Myocyte (in vitro differentiated cells): ENCODE data around the gene SCAMP4. TPM values are rescaled to one million over a fixed set of nuclear protein-coding genes. Genes with fewer than 3 reads are reported as not detected.

Experiments used
- DNase-seq: peaks from one replicate; pipeline ENCODE4 v3.0.0-alpha.2; 2012; ENCODE audit warnings: low read depth
- total RNA-seq: library from RNA; depleted of rRNA; stranded (reverse); fragments of >200 nt; gene quantifications from 2 replicates; pipeline ENCODE4 v1.2.3, GENCODE V29; 2014

SCAMP4 gene
- total RNA-seq, 1 donor from 2014 or later: 73.0 TPM

DNA sequence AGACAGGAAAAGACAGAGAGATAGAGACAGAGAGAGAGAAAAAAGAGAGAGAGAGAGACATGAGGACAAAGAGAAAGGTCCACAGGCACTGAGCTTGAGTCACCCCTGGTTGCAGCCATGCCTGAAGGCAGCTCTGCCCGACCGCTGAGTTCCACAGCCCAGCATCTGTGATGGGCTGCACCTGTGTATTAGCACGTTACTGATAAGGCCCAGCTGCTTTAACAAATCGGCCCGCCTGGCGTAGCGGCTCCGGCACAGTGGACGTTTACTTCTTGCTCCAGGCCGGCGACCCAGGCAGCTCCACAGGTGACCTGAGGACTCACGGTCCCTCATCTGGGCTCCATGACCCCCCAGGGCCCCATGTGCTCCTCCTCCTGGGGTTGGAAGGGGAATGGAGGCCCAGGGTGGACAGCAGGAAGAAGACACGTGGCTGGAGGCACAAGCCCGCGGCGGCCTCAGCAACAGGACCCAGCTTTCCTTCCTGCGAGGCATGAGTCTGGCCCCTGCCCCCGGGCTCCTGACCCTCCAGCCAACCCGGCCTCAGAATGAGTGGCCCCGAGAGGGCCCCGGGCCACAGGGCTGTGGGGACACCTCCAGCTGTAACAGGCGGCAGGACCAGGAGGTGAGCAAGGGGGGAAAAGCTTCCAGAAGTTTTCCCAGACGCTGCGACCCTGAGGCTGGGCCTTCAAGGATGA is 31.9 kb downstream of the SCAMP4 start:
- DNase-seq: no peak

DNA sequence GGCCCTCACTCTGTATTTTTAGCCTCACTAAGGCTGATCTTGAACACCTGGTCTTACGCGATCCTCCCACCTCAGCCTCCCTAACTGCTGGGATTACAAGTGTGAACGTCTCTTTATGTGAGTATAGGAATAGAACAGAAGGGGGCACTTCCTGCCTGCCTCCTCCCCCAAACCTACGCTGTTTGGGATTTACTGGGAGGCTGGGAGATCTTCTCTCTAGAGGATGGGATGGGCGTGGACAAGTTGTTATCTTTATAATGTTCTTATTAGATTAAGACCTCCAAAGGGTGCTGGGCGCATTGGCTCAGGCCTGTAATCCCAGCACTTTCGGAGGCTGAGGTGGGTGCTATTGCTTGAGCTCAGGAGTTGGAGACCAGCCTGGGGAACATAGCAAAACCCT is 32.9 kb downstream of the SCAMP4 start:
- no peak for DNase-seq

DNA sequence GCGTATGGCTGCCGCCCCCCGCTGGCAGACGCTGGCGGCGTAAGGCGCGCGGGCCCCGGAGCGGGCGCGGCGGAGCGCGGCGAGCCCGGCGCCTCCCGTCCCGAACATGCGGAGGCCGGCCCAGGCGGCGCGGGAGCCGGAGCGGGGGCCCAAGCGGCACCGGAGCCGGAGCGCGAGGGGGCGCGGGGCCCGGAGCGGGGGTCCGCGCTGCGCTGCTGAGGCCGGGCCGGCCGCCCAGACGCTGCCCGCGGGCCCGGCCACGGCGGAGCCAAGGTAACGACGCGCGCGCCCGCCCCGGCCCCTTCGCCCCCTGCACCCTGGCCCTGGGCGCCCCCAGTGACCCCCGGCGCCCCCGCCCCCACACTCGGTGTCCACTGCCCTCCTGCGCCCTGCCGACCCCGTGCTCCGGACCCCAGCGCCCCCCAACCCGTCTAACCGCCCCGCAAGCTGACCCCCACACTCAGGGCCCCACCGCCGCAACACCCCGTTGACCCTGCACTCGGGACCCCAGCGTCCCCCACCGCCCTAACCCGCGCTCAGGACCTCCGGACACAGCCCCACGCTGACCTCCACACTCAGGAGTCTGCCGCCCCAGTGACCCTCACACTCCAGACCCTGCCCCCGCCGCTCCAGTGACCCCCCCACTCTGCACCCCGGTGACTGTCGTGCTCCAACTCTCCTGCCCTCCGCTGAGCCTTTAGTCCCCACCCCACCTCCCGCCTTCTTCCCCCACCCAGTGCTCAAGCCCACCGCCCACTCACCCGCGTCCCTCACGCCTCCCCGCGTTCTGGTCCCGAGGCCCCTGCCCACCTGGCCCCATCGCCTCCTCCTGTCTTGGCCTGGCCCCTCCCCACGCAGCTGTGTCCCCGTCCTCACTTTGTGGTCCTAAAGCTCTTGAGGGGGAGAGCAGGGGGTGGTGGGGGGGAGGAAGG is 36.2 kb downstream of the SCAMP4 start, which contains the start of gene CSNK1G2:
TSS of gene CSNK1G2 (plus strand) at position 27 of the 932 bp plus-strand sequence. CDS start 28,601 bp downstream, outside the sequence.
- no peak for DNase-seq

DNA sequence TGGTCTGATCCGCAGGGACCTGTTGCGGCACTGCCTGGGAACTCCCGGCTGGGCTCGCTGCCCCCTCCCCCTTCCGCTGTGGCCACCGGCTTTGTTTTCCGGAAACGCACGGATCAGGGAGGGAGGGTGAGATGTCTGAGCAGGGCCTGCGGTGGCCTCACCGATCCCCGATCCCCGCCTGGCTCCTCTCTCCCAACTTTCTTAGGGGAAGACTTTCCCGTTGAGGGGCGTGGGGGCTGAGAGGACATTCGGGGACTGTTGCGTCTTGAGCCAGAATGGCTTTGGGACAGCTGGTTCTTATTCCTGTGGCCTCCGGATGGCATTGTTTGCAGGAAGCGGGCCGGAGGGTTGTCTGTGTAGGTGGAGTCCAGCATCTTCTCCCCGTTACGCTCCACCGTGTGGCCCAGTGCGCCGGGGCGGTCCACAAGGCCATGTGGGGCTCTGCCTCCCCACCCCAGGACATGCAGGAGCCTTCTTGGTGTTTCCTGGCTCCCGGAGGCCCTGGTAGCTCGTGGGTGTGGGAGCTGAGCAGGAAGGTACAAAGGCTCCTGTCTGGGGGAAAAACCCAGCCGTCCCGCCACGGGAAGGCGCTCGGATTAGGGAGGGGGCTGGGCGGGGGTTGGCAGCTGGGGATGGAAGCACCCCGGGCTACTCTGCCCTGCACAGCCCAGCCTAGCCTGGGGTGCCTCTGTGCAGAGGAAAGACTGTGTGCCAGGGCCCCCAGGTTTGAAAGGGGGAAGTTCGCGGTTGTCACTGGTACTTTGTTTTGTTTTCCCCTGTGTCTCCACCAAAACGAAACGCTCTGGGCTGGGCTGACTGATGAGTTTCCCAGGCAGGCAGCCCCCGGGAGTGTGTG is 37.1 kb downstream of the SCAMP4 start:
- DNase-seq: peak; percentile 64

DNA sequence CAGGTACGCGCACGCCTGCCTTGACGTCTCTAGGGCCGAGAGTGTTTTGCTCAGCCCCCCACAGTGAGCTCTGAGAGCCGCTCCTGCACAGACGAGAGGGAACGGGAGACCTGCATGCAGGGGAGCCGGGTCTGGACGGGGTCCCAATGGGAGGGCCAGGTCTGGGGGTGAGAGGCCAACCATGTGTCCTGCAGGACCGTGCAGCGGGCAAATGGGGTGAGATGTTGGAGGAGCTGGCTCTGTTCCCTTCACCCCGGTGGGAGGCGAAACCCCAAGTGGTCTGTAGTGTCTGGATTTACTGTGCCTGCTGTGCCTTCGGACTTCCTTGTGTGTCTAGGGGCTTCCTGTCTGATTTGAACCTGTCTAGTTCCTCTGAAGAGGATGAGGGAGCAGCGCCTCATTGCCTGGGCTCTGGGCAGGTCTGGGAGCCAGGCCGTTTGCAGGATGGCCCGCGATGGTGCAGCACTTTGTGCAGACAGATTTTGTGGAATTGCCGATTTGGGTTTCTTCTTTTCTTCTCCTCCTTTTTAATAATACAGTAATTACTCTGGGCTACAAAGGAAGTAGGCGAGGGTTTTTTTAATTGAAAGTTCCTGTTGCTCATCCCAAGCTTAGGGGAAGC is 37.8 kb downstream of the SCAMP4 start:
- DNase-seq: no peak

DNA sequence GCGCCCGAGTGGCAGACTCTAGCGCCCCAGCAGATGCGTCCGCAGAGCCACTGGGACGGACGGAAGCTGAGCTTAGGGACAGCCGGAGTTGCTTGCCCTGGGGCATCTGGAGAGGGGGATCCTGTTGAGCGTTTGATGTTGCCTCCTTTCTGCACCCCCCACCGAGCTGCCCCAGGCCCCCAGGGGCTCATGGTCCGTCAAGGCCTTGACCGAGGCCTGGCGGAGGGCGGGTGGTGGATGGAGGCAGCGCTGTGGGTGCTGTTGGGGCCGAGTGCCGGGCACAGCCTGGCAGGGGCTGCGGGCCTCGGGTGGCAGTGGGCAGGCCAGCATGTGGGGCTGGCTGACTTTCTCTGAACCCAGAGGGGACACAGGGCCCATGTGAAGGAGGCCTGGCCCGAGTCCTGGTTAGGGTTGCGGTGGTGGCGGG is 38.5 kb downstream of the SCAMP4 start:
- no peak for DNase-seq

DNA sequence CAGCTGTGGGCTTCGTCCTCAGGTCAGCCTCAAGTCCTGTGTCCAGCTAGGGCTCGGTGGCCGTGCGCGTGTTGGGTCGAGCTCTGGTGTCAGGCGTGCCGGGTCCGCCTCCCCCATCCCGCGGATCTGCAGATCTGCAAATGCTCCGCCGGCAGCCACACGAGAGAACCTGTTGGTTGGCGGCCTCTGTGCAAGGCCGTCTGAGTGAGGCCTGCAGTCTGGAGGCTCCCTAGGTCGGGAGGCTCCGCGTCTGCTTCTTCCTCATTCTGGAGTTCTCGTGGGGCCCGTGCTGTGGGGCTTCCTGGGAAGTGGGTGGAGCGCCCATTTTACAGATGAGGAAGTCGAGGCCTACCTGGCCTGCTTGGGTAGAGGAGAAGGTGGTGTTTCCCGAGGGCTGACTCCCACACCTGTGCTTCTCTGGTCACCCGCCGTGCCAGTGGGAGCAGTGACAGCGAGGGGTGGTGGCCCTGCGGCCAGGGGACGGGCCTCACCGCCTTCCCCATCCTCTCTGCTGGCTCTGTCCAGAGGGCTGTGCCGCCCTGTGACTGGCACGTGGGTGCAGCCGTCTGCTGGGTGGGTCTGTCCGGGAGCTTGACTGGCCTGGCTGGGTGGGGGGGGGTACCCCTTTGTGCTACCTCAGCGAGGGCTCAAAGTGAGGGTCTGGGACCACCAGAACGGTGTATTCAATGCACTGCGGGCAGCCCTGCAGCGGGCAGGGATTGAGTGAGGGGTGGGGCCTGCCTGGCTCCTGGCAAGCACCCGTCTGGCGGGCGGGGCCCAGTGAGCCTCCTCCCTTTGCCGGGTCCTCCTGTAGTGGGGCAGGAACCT is 39.1 kb downstream of the SCAMP4 start:
- DNase-seq: no peak

DNA sequence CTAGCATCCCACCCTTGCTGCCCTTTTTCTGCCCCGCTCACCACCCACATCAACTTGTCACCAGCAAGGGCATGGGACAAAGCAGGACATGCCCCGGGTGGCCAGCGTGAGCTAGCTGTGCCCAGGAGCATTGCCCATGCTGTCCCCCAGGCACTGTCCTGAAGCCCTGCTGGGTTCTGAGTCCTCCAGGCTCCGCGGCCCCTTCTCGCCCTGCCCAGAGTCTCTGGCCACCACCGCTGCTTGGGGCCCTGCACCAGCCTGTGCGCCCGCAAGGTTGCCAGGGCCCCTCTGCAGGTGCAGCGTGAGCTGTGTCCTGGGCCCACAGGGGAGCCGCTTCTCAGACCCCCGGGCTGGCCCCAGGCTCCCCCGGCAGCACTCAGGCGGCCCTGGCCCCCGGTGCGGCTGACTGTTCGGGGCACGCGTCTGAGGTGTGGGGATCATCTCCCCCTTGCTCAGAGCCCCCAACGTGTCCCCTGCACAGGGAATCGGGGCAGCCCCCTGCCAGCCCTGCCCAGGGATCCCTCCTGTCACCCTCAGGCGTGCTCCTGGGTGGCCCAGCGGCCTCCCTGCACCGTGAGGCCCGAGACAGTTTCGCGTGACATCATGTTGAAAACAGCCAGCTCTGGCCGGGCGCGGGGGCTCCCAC is 39.8 kb downstream of the SCAMP4 start:
- DNase-seq: no peak

DNA sequence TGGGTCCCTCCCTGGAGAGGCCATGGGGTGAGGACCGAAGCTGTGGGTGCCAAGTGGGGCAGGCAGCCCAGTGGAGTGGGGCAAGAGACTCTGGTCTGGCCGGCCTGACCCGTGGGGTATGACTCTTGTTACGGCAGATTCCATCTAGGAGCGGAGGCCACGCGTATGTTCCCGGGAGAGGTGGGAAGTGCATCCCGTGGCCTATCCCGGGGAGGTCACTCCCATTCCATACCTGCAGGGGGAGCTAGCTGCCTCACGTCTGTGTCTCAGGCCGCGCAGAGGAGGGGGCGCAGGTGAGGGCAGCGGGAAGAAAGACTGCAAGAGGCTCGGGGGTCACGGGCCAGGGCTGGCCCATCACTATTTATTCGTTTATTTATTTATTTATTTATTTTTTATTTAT is 40.7 kb downstream of the SCAMP4 start:
- no peak for DNase-seq

DNA sequence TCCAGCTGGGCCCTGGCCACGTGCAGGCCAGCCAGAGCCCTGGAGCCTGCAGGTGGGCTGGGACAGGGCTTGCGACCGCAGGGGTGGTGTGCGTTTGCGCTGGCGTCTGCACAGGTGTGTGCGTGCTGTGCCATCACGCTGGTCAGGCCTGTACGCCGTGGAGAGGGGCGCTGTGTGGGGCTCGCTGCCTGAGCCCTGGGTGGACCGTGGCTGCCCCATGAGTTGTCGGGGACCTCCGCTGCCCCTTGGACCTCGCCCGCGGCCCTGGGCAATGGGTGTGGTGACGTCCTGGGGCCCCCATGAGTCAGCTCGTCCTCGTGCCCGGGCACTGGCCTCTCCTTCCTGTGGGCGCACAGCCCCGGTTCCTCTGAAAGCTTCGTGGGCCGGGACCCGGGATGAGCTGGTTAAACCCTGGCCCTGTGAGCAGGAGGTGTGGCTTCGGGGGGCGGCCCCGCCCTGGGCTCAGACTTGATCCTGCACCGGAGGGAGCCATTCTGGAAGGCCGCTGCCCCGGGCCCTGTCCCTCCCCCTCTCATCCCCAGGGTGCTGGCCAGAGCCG is 42.5 kb downstream of the SCAMP4 start:
- DNase-seq: no peak

DNA sequence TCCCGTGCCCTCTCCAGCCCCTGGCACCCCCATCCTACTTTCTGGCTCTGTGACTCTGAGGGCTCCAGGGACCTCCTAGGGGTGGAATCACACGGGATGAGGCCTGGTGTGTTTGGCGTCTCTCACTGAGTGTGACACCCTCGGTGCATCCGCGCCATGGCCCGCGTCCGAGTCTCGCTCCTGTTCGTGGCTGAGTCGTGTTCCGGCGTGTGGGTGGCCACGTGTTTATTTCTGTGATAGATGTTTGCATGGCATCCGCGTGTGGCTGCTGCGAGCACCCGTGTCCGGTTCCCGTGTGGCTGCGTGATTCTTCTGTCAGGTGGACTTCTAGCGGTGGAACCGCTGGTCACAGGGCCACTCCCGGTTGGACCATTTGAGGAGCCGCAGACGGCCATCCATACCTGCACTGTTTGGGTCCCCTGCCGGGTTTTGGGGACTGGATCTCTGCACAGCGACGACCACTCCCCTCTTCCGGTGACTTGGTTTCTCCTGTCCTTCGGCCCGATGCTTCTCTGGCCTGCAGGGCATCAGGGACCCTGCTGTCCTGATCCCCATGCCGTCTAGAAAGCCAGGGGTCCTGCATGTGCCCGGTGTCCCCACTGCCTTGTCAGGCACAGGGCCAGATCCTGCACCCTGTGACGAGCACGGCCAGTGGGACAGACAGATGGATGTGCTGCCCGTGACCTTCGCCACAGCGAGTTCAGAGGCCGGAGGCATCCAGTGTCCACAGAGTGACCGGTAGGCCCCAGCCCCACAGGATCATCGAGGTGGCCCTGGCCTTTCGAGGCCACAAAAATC is 44.3 kb downstream of the SCAMP4 start:
- DNase-seq: no peak

DNA sequence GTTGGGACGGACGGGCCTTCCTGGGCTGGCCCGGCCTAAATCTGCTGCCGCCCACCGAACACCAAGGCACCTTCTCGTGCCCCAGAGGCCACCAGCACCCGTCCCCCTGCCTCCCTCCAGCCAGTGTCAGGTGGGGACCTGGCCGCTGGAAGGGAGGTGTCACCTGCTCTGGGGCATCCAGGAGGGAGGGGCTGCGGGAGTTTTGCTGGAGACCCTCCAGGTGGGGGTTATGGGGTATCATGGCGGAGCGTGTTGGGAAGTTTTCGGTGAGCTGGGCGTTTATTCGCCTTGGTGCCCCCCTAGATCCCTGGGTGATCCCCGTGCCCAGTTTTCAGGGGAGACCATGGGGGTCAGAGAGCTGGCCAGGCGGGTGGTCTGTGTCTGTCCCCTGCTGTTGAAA is 45.4 kb downstream of the SCAMP4 start:
- no peak for DNase-seq

DNA sequence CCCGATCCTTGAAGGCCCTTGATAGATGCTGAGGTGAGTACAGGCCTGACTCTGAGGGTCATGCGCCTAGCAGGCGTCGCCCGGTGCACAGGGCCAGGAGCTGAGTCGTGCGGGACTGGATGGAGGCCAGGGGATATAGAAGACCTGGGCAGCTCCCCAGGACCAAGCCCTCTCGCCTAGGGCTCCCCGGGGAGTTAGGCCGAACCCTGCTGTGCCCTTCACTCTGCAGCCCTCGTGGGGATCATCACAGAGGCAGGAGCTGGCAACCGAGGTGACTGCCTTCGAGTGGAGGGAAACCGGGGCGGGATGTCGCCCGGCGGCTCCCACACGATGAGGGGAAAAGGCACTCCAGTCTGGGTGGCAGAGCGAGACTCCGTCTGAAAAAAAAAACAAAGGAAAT is 47.4 kb downstream of the SCAMP4 start:
- no peak for DNase-seq

DNA sequence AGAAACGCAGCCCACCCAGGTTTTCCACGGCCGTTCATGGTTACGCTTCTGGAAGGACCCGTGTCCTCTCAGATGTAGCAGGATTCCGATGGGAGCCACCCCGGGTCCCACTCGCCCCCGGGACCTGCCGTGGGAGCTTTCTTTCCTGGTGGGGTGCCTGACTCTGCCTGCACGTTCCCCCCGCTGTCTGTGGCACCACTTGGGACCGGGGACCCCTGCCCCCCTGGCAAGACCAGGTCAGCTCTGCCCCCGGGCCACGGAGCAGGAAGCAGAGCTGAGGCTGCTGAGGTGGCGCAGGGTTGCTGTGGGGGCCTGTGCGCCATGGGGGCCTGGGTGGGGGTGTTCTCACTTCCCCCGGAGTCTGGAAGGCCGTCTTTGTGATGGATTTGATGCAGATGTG is 47.8 kb downstream of the SCAMP4 start:
- DNase-seq: no peak

DNA sequence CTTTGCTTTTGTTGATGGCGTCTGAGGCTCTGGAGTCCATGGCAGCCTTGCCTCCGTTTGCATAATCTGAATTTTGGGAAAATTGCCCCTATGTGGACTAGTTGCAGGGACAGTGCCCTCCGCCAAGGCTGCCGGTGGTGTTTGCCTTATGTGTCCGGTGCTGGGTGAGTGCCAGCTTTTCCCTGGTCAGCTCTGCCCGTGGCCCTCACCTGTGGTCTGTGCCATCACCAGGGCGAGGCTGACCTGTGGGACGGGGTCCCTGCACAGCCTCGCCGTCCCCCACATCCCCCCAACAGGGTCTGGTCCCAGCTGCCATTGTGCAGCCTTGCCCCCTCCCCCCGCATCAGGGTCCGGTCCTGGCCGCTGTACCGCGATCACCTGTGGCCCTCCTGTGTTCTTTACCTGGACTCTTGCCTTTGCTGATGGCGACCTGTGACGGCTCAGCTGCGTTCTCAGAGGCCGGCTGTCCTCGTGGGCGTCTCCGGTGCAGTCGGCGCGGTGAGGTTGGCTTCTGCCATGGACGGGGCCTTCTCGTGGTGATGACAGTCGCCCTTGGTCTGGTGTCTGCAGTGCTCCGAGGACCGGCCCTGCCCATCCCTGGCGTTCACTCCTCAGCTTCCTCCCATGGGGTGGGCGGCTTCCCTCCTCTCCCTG is 48.4 kb downstream of the SCAMP4 start:
- DNase-seq: no peak

DNA sequence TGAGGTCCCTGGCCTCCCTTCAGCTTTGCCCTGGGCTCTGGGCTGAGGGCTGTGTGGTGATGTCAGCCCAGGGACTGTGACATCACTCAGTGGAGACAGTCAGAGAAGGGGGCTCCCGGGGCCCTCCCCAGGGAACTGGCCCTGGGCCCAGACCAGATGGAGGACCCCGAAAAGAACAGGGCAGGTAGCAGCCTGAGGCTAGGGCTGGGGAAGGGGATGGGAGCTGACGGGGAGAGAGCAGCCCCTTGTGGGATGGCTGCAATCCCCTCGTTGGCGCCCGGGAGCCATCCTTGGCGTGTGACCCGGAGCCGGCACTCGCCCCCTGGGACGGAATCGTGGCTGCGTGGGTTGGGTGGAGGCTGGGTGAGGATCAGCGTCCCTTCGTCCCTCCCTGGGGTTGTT is 49.3 kb downstream of the SCAMP4 start:
- no peak for DNase-seq

DNA sequence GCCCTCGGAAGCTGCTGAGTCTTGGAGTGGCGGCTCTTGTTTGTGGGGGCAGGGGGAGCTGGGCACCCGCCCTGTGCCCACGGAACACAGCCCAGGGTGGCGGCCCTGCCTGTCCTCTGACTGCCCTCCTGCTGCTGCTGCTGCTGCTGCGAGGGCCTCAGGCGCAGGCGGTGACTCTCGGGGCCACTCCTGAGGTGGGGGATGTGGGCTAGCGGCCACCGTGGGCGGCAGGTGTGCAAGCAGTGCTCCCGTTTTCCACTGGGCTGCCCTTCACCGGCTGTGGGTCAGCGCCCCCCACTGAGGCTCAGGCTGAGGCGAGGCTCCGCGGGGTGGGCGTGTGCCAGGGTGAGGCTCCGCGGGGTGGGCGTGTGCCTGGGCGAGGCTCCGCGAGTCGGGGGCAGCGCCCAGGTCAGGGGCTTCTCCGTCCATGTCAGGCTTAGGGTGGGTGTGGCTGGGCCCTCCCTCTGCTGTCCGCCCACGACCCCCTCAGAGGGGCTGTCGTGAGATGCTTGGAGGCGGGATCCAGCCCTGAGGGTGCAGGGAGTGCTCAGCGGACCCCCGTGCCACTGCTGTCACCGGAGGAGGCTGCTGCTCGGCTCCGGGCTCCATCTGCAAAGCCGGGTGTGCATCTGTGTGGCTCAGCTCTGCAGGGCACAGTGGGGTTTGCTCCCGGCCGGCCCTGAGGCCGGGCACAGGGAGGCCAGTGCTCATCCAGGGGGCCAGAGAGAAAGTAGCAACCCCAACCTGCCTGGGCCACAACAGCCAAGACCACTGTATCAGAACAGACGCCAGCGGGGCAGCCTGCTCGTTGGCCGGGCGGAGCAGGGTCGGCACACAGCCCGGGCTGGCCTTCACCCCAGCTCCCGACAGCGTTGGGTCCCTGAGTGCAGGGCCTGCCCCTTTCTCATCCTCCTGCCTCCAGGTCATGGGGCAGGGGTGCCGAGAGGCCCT is 50.2 kb downstream of the SCAMP4 start:
- DNase-seq: no peak
